ENCODE data around the gene WDR59. TPM values are rescaled to one million over a fixed set of nuclear protein-coding genes. Genes with fewer than 3 reads are reported as not detected.

Gene WDR59
- total and polyA plus RNA-seq, 4 donors: 11.2 to 60.1 (median 32.0) TPM

DNA sequence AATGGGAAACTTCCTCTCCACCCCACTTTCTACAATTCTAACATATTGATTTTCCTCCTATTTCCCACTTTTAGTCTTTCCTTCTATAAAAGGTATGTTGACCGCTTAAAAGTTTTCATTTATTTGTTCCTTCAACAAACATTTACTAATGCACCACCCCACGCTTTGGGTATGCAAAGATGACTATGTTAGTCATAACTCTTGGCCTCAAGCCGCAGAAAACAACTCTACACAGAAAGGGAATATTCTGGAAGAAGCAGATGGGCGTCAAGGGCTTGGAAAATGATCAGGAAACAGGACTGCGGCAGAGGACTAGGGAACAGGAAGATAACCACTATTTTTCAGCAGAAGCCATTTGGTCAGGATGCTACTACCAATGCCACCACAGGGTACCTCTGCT, 153.5 kb downstream of the WDR59 start:
- H3K27me3 ChIP-seq (ENCODE audit: control insufficient read depth in 3 of 3, insufficient read depth in 3 of 3, low read length in 2 of 3): no peaks in the 10 kb centered on the region
- H3K27ac ChIP-seq (ENCODE audit: low read depth in 1 of 2, low read length in 1 of 2): no peak overlapping the region
- no peaks in the 10 kb centered on the region for H3K4me1 ChIP-seq (ENCODE audit: control insufficient read depth in 5 of 5, insufficient read depth in 5 of 5, low read length in 5 of 5)
- ATAC-seq (ENCODE audit: insufficient read depth, low FRiP score) (no peak), DNase-seq (no peak)
- H3K9me3 ChIP-seq (ENCODE audit: control insufficient read depth in 4 of 4, insufficient read depth in 3 of 4, low read length in 3 of 4): peaks cover 0 to 6% (median 2%) of the 10 kb centered on the region in 4 donors
- H3K36me3 ChIP-seq (ENCODE audit: control insufficient read depth in 4 of 4, insufficient read depth in 4 of 4, low read length in 4 of 4): no peaks in the 10 kb centered on the region
- TF ChIP-seq CTCF (IDR thresholded peaks at IDR 0.05; ENCODE audit: control extremely low read depth, extremely low read depth): no peak
- 91 to 94% methylated on average over 5 of the region's 5 CpGs for WGBS, 2 donors
- no peak overlapping the region for H3K4me3 ChIP-seq
- H3K9ac ChIP-seq (ENCODE audit: insufficient read depth in 1 of 2, low read length in 2 of 2): no peak overlapping the region

GRCh38 chr16:74830648-74831047, 154.3 kb downstream of the WDR59 start:
- Histone ChIP-seq H3K9ac (ENCODE audit: insufficient read depth in 1 of 2, low read length in 2 of 2) (no peak overlapping the region), H3K27me3 (ENCODE audit: control insufficient read depth in 3 of 3, insufficient read depth in 3 of 3, low read length in 2 of 3) (no peaks in the 10 kb centered on the region), H3K27ac (ENCODE audit: low read depth in 1 of 2, low read length in 1 of 2) (no peak overlapping the region), H3K9me3 (ENCODE audit: control insufficient read depth in 4 of 4, insufficient read depth in 3 of 4, low read length in 3 of 4) (peaks cover 0 to 6% (median 2%) of the 10 kb centered on the region in 4 donors), H3K4me3 (no peak overlapping the region), H3K4me1 (ENCODE audit: control insufficient read depth in 5 of 5, insufficient read depth in 5 of 5, low read length in 5 of 5) (no peaks in the 10 kb centered on the region), H3K36me3 (ENCODE audit: control insufficient read depth in 4 of 4, insufficient read depth in 4 of 4, low read length in 4 of 4) (no peaks in the 10 kb centered on the region)
- no peak for TF ChIP-seq CTCF (IDR thresholded peaks at IDR 0.05; ENCODE audit: control extremely low read depth, extremely low read depth)
- ATAC-seq (ENCODE audit: insufficient read depth, low FRiP score): no peak
- WGBS, 2 donors: 75 to 76% methylated on average over 3 of the region's 3 CpGs
- DNase-seq: no peak

DNA sequence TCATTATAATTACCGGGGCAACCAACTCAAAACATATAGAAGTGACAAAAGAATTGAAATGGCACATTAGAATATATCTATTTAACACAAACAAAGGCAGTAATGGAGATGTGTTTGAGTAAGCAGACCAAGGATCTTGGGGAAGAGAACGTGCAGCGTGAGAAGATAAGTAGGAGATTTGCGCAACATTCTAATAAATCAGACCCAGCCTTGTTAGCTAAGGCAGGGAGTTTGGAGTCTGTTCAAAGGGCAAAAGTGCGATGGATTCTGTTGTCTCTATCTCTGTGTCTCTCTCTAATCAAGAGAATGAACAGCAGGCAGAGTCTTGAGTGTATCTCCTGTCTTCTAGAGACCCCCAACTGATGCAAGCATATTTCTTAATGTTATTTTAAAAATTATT, 155.3 kb downstream of the WDR59 start:
- H3K36me3 ChIP-seq (ENCODE audit: control insufficient read depth in 4 of 4, insufficient read depth in 4 of 4, low read length in 4 of 4): no peaks in the 10 kb centered on the region
- no peak overlapping the region for H3K27ac ChIP-seq (ENCODE audit: low read depth in 1 of 2, low read length in 1 of 2)
- WGBS, 2 donors: 72 to 86% methylated on average over 5 of the region's 5 CpGs
- H3K4me1 ChIP-seq (ENCODE audit: control insufficient read depth in 5 of 5, insufficient read depth in 5 of 5, low read length in 5 of 5): no peaks in the 10 kb centered on the region
- no peak for TF ChIP-seq CTCF (IDR thresholded peaks at IDR 0.05; ENCODE audit: control extremely low read depth, extremely low read depth)
- peaks cover 0 to 6% (median 2%) of the 10 kb centered on the region in 4 donors for H3K9me3 ChIP-seq (ENCODE audit: control insufficient read depth in 4 of 4, insufficient read depth in 3 of 4, low read length in 3 of 4)
- H3K9ac ChIP-seq (ENCODE audit: insufficient read depth in 1 of 2, low read length in 2 of 2): no peak overlapping the region
- no peaks in the 10 kb centered on the region for H3K27me3 ChIP-seq (ENCODE audit: control insufficient read depth in 3 of 3, insufficient read depth in 3 of 3, low read length in 2 of 3)
- DNase-seq (no peak), ATAC-seq (ENCODE audit: insufficient read depth, low FRiP score) (no peak)
- no peak overlapping the region for H3K4me3 ChIP-seq

DNA sequence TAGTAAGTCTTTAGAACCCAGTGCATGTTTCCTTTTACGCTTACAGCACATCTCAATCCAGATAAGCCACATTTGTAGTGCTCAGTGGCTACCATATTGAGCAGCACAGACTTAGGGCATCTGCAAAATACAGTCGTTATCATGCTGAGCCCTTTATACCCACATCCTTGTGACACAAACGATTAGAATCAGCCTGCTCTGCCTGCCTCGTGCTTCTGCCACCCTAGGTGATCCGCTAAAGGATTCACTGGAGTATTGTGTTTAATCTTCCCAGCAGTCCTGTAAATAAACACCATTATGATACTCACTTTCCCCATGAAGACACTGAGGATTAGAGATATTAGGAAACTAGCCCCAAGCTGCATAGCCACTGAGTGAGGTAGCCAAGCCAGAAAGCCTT, 159.0 kb downstream of the WDR59 start:
- Histone ChIP-seq H3K27me3 (ENCODE audit: control insufficient read depth in 3 of 3, insufficient read depth in 3 of 3, low read length in 2 of 3) (no peaks in the 10 kb centered on the region), H3K9me3 (ENCODE audit: control insufficient read depth in 4 of 4, insufficient read depth in 3 of 4, low read length in 3 of 4) (peaks cover 0 to 6% (median 2%) of the 10 kb centered on the region in 4 donors), H3K27ac (ENCODE audit: low read depth in 1 of 2, low read length in 1 of 2) (no peak overlapping the region), H3K4me1 (ENCODE audit: control insufficient read depth in 5 of 5, insufficient read depth in 5 of 5, low read length in 5 of 5) (no peaks in the 10 kb centered on the region), H3K9ac (ENCODE audit: insufficient read depth in 1 of 2, low read length in 2 of 2) (no peak overlapping the region), H3K36me3 (ENCODE audit: control insufficient read depth in 4 of 4, insufficient read depth in 4 of 4, low read length in 4 of 4) (no peaks in the 10 kb centered on the region), H3K4me3 (no peak overlapping the region)
- DNase-seq: no peak
- WGBS, 2 donors: 49 to 63% methylated on average over 5 of the region's 5 CpGs
- TF ChIP-seq CTCF (IDR thresholded peaks at IDR 0.05; ENCODE audit: control extremely low read depth, extremely low read depth): no peak
- ATAC-seq (ENCODE audit: insufficient read depth, low FRiP score): no peak
